Mesendoderm (in vitro differentiated cells): ENCODE results near the gene MNAT1.
A peak's percentile ranks its signal among the peaks of the same experiment; 100 is the strongest.

ENCODE experiments used
- DNase-seq: peaks from one replicate; pipeline ENCODE4 v3.0.0; 2013
- H2AK5ac ChIP-seq: 2 replicates; pipeline ENCODE4 v1.6.1; 2013; ENCODE audit warnings: low read length, inconsistent platforms
- H2BK120ac ChIP-seq: 2 replicates; pipeline ENCODE4 v1.6.1; 2013; ENCODE audit warnings: low read depth, mild to moderate bottlenecking, low read length, moderate library complexity, mixed read lengths
- H2BK15ac ChIP-seq: replicated peaks from 2 replicates; pipeline ENCODE4 v1.6.1; 2013; ENCODE audit warnings: low read depth, mild to moderate bottlenecking, moderate library complexity
- H2BK5ac ChIP-seq: 2 replicates; pipeline ENCODE4 v1.6.1; 2013; ENCODE audit warnings: low read length, inconsistent platforms
- H3K18ac ChIP-seq: 2 replicates; pipeline ENCODE4 v1.6.1; 2013; ENCODE audit warnings: mild to moderate bottlenecking, low read length, mixed read lengths
- H3K23ac ChIP-seq: one replicate; pipeline ENCODE4 v1.6.1; 2013; ENCODE audit warnings: low read length
- H3K27ac ChIP-seq: 2 replicates; pipeline ENCODE4 v1.5.1; 2013; ENCODE audit warnings: low read depth, mild to moderate bottlenecking, inconsistent platforms, low read length, moderate library complexity
- H3K27me3 ChIP-seq: 2 replicates; pipeline ENCODE4 v1.6.1; 2013; ENCODE audit warnings: low read length, control low read depth, mild to moderate bottlenecking, inconsistent platforms; ENCODE audit not compliant: insufficient read depth, poor library complexity
- H3K36me3 ChIP-seq: 2 replicates; pipeline ENCODE4 v1.6.1; 2013; ENCODE audit warnings: low read length, inconsistent platforms; ENCODE audit not compliant: control insufficient read depth, insufficient read depth
- H3K4ac ChIP-seq: one replicate; pipeline ENCODE4 v1.6.1; 2013; ENCODE audit warnings: low read depth, mild to moderate bottlenecking, low read length, moderate library complexity
- H3K4me1 ChIP-seq: 2 replicates; pipeline ENCODE4 v1.6.1; 2013; ENCODE audit warnings: low read depth, low read length, inconsistent platforms; ENCODE audit not compliant: control insufficient read depth
- H3K4me2 ChIP-seq: 2 replicates; pipeline ENCODE4 v1.6.1; 2013; ENCODE audit warnings: low read length
- H3K4me3 ChIP-seq: 2 replicates; pipeline ENCODE4 v1.5.1; 2013; ENCODE audit warnings: mild to moderate bottlenecking, low read length
- H3K56ac ChIP-seq: one replicate; pipeline ENCODE4 v1.6.1; 2013; ENCODE audit warnings: low read length
- H3K79me1 ChIP-seq: 2 replicates; pipeline ENCODE4 v1.6.1; 2013; ENCODE audit warnings: low read length, inconsistent platforms
- H3K79me2 ChIP-seq: 2 replicates; pipeline ENCODE4 v1.6.1; 2013; ENCODE audit warnings: mild to moderate bottlenecking, low read length; ENCODE audit not compliant: control insufficient read depth, insufficient read depth
- H3K9ac ChIP-seq: 2 replicates; pipeline ENCODE4 v1.6.1; 2013; ENCODE audit warnings: low read length, inconsistent platforms
- H4K5ac ChIP-seq: one replicate; pipeline ENCODE4 v1.6.1; 2013; ENCODE audit warnings: low read length
- H4K8ac ChIP-seq: one replicate; pipeline ENCODE4 v1.6.1; 2013; ENCODE audit warnings: low read depth, mild to moderate bottlenecking, control low read depth, low read length, moderate library complexity
- WGBS: extraction: QIAGEN DNeasy Blood & Tissue Kit; methylation state at CpG from one replicate; pipeline ENCODE4 v1.1.7; 2013; ENCODE audit warnings: low lambda C conversion rate, missing lambda C conversion rate; ENCODE audit not compliant: insufficient coverage; ENCODE audit errors: extremely low coverage; 5-methylcytosine and 5-hydroxymethylcytosine counted together

MNAT1 gene

GRCh38 chr14:60705100-60705499, 29.5 kb upstream of the MNAT1 start:
- H4K5ac ChIP-seq = no peak overlapping the region
- no peaks in the 10 kb centered on the region for H3K79me2 ChIP-seq
- H3K4me3 ChIP-seq = no peak overlapping the region
- H2BK120ac ChIP-seq = no peak overlapping the region
- H3K4ac ChIP-seq = no peak overlapping the region
- H3K36me3 ChIP-seq = no peaks in the 10 kb centered on the region
- DNase-seq = peak; percentile 42
- H3K56ac ChIP-seq = no peak overlapping the region
- H4K8ac ChIP-seq = no peak overlapping the region
- H3K4me1 ChIP-seq = no peaks in the 10 kb centered on the region
- H3K4me2 ChIP-seq = no peak overlapping the region
- H3K9ac ChIP-seq = no peak overlapping the region
- no peak overlapping the region for H2BK15ac ChIP-seq
- no peaks in the 10 kb centered on the region for H3K27me3 ChIP-seq
- H3K23ac ChIP-seq = no peak overlapping the region
- H2AK5ac ChIP-seq = no peak overlapping the region
- H3K79me1 ChIP-seq = no peaks in the 10 kb centered on the region
- H3K27ac ChIP-seq = no peak overlapping the region
- H3K18ac ChIP-seq = no peak overlapping the region
- no peak overlapping the region for H2BK5ac ChIP-seq

GRCh38 chr14:60707858-60708257, 26.7 kb upstream of the MNAT1 start:
- Histone ChIP-seq H3K36me3 (no peaks in the 10 kb centered on the region), H3K79me2 (no peaks in the 10 kb centered on the region), H2BK15ac (no peak overlapping the region), H3K27ac (no peak overlapping the region), H3K27me3 (no peaks in the 10 kb centered on the region), H3K18ac (no peak overlapping the region), H3K79me1 (no peaks in the 10 kb centered on the region), H2BK120ac (no peak overlapping the region), H3K4me2 (no peak overlapping the region), H2AK5ac (no peak overlapping the region), H3K4me1 (no peaks in the 10 kb centered on the region), H3K4ac (no peak overlapping the region), H3K23ac (no peak overlapping the region), H2BK5ac (no peak overlapping the region), H3K9ac (no peak overlapping the region), H4K5ac (no peak overlapping the region), H3K4me3 (no peak overlapping the region), H4K8ac (no peak overlapping the region), H3K56ac (no peak overlapping the region)
- WGBS = no CpG with 5 or more reads among the region's 3 CpGs
- peak; percentile 28 for DNase-seq

DNA sequence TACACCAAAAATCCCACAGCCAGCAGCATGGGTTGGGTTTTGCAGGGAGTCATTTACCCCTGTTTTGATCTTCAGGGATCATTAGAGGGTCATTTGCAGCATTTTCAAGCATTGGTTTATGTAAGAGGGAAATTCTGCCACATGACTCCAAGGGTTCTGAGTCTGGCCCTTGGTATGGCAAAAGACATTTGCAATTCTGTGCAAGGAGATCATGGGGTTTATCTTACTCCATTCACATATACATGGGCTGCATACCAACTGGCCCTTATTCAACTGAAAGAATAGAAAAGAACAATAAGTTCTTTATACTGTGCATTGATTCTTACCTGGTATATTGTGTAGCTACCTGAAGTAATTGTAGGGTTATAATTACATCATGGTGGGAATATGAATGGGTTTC, 24.1 kb upstream of the MNAT1 start:
- Histone ChIP-seq H3K4me1 (no peaks in the 10 kb centered on the region), H2BK5ac (no peak overlapping the region), H3K4ac (no peak overlapping the region), H3K79me2 (no peaks in the 10 kb centered on the region), H3K79me1 (peaks cover 2% of the 10 kb centered on the region), H3K36me3 (peaks cover 3% of the 10 kb centered on the region), H4K8ac (no peak overlapping the region), H2BK120ac (no peak overlapping the region), H3K56ac (no peak overlapping the region), H3K27ac (no peak overlapping the region), H2BK15ac (no peak overlapping the region), H4K5ac (no peak overlapping the region), H3K23ac (no peak overlapping the region), H2AK5ac (no peak overlapping the region), H3K4me2 (no peak overlapping the region), H3K18ac (no peak overlapping the region), H3K4me3 (no peak overlapping the region), H3K9ac (no peak overlapping the region), H3K27me3 (no peaks in the 10 kb centered on the region)
- no peak for DNase-seq

- Histone ChIP-seq H3K4ac (no peak overlapping the region), H3K9ac (no peak overlapping the region), H3K56ac (no peak overlapping the region), H3K18ac (no peak overlapping the region), H2BK5ac (no peak overlapping the region), H3K4me3 (no peak overlapping the region), H3K4me2 (no peak overlapping the region), H3K27me3 (no peaks in the 10 kb centered on the region), H2BK120ac (no peak overlapping the region), H2AK5ac (no peak overlapping the region), H4K8ac (no peak overlapping the region), H3K4me1 (no peaks in the 10 kb centered on the region), H3K36me3 (peaks cover 3% of the 10 kb centered on the region), H3K79me2 (no peaks in the 10 kb centered on the region), H4K5ac (no peak overlapping the region), H2BK15ac (no peak overlapping the region), H3K79me1 (peaks cover 2% of the 10 kb centered on the region), H3K27ac (no peak overlapping the region), H3K23ac (no peak overlapping the region)
- no peak for DNase-seq
- no CpG with 5 or more reads among the region's 6 CpGs for WGBS
Measured at GRCh38 chr14:60713513-60713912, 21.0 kb upstream of the MNAT1 start.

- peak; percentile 58 for DNase-seq
- H2BK120ac ChIP-seq = no peak overlapping the region
- no peak overlapping the region for H2AK5ac ChIP-seq
- H3K27me3 ChIP-seq = no peaks in the 10 kb centered on the region
- H2BK5ac ChIP-seq = no peak overlapping the region
- peaks cover 11% of the 10 kb centered on the region for H3K4me1 ChIP-seq
- peak overlapping the region; percentile 42 for H3K56ac ChIP-seq
- H3K18ac ChIP-seq = no peak overlapping the region
- H3K4me2 ChIP-seq = peak overlapping the region; percentile 17
- H3K4ac ChIP-seq = no peak overlapping the region
- peaks cover 29% of the 10 kb centered on the region for H3K79me2 ChIP-seq
- no peak overlapping the region for H3K4me3 ChIP-seq
- no peak overlapping the region for H3K9ac ChIP-seq
- no peak overlapping the region for H4K8ac ChIP-seq
- no peak overlapping the region for H3K27ac ChIP-seq
- H3K23ac ChIP-seq = no peak overlapping the region
- H2BK15ac ChIP-seq = no peak overlapping the region
- no peak overlapping the region for H4K5ac ChIP-seq
- H3K36me3 ChIP-seq = peaks cover 1% of the 10 kb centered on the region
- H3K79me1 ChIP-seq = peaks cover 8% of the 10 kb centered on the region
- WGBS = no CpG with 5 or more reads among the region's 1 CpG
Measured at GRCh38 chr14:60720391-60720790, 14.2 kb upstream of the MNAT1 start.

DNA sequence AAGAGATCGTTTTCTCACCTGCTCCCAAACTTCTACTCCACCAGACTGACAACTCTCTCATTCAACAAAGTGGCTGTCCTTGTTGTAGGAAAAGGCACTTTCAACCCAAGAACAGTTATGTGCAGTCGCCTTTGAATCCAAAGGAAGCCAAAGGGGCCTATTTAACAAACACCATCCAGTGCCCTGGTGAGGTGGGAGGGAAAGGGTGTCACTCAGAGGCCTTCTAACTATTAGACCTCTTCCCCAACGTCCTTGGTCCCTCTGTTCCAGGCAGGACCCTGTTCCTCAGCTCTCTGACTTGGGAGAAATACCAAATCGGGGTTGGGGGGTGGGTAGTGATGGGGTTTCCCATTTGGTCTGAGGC, 13.6 kb upstream of the MNAT1 start:
- Histone ChIP-seq H3K79me1 (peaks cover 8% of the 10 kb centered on the region), H2AK5ac (no peak overlapping the region), H2BK5ac (no peak overlapping the region), H3K4me2 (peak overlapping the region; percentile 44), H3K56ac (peak overlapping the region; percentile 98), H3K4ac (no peak overlapping the region), H3K4me1 (peaks cover 11% of the 10 kb centered on the region), H2BK120ac (no peak overlapping the region), H3K27ac (peak overlapping the region; percentile 13), H3K36me3 (peaks cover 1% of the 10 kb centered on the region), H3K79me2 (peaks cover 29% of the 10 kb centered on the region), H4K8ac (no peak overlapping the region), H4K5ac (no peak overlapping the region), H3K9ac (peak overlapping the region; percentile 80), H2BK15ac (no peak overlapping the region), H3K18ac (peak overlapping the region; percentile 76), H3K27me3 (no peaks in the 10 kb centered on the region), H3K23ac (no peak overlapping the region), H3K4me3 (peak overlapping the region; percentile 24)
- DNase-seq = no peak
- no CpG with 5 or more reads among the region's 4 CpGs for WGBS
